ENCODE data around the gene ITGAD.

ITGAD gene

DNA sequence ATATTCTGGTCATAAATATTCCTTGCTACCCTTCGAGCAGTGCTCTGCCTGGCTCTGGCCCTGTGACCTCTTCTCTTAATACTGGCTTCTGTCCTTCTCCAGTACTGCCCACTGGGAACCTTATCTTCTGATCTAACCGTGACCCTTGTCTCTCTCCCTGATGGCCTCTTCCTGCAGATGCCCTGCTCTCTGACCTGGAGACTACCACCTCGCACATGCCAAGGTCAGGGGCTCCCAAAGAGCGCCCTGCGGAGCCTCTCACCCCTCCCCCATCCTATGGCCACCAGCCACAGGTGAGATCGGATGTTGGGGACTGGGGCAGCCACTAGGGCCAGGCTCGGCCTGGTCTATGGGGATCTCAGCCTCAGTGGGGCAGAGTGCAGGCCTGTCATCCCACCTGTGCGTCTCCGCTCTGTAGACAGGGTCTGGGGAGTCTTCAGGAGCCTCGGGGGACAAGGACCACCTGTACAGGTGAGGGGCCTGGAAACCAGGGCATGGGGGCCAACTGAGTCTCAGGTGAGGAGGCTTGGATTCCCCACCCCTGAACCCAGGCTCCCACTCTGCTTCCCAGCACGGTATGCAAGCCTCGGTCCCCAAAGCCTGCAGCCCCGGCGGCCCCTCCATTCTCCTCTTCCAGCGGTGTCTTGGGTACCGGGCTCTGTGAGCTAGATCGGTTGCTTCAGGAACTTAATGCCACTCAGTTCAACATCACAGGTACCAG is 80.3 kb downstream of the ITGAD start:
- FAIRE-seq = no peak
- TF ChIP-seq, protein P1, sequence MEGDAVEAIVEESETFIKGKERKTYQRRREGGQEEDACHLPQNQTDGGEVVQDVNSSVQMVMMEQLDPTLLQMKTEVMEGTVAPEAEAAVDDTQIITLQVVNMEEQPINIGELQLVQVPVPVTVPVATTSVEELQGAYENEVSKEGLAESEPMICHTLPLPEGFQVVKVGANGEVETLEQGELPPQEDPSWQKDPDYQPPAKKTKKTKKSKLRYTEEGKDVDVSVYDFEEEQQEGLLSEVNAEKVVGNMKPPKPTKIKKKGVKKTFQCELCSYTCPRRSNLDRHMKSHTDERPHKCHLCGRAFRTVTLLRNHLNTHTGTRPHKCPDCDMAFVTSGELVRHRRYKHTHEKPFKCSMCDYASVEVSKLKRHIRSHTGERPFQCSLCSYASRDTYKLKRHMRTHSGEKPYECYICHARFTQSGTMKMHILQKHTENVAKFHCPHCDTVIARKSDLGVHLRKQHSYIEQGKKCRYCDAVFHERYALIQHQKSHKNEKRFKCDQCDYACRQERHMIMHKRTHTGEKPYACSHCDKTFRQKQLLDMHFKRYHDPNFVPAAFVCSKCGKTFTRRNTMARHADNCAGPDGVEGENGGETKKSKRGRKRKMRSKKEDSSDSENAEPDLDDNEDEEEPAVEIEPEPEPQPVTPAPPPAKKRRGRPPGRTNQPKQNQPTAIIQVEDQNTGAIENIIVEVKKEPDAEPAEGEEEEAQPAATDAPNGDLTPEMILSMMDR (IDR thresholded peaks at IDR 0.05; ENCODE audit: insufficient read depth, missing control alignments) = no peak
- DNase-seq (ENCODE audit: insufficient read length, low spot score) = no peak

DNA sequence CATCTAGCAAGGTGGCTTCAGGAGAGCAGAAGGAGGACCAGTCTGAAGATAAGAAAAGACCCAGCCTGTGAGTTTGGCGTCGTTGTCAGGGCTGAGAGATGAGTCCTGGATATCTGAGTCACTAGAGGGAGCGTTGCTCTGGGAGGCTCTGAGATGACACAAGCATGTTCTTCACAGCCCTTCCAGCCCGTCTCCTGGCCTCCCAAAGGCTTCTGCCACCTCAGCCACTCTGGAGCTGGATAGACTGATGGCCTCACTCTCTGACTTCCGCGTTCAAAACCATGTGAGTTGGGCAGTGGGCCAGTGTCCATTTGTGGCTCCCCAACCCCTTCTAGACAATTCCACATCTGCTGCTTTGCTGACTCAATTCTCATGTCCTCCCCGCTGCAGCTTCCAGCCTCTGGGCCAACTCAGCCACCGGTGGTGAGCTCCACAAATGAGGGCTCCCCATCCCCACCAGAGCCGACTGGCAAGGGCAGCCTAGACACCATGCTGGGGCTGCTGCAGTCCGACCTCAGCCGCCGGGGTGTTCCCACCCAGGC is 81.1 kb downstream of the ITGAD start:
- FAIRE-seq (no peak), DNase-seq (ENCODE audit: insufficient read length, low spot score) (no peak)

DNA sequence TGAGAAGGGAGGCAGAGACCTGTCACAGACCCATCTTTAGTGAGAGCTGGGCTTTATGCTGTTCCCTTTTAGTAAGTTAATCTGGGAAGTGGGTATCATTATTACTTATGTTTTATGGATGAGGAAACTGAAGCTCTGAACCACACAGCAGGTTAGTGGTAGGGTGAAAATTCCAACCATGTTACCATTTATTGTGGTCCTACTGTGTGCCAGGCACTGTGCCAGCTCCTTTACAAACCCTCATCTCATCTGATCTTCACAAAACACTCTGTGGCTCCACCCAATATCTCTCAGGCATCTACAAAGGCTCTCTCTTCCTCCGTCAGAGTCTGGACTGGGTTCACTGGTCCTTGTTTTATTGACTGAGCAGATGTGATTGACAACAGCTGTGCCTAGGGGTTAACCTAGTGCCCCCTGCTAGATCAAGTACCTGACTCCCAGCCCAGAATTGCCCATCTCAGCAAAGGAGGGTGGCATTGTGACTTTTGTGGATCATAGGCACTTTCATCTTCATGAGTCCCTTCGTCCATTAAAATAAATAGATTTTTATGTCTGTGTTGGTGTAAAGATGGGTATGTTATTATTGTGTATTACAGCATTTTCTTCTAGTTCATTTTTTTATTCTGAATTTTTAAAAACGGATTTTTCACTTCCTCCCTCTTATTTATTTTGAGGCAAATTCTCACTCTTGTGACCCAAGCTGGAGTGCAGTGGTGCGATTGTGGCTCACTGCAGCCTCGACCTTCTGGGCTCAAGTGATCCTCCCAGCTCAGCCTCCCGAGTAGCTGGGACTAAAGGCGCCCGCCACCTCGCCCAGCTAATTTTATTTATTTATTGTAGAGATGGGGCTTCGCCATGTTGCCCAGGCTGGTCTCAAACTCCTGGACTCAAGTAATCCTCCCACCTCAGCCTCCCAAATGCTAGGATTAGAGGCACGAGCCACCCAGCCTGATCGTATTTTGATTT is 81.9 kb downstream of the ITGAD start:
- DNase-seq (ENCODE audit: insufficient read length, low spot score) (no peak), FAIRE-seq (no peak)
- TF ChIP-seq, protein P1 (IDR thresholded peaks at IDR 0.05; ENCODE audit: insufficient read depth, missing control alignments) = no peak

More for the DNA sequence above, 81.1 kb downstream of the ITGAD start:
- TF ChIP-seq, protein P1 (IDR thresholded peaks at IDR 0.05; ENCODE audit: insufficient read depth, missing control alignments) = no peak

DNA sequence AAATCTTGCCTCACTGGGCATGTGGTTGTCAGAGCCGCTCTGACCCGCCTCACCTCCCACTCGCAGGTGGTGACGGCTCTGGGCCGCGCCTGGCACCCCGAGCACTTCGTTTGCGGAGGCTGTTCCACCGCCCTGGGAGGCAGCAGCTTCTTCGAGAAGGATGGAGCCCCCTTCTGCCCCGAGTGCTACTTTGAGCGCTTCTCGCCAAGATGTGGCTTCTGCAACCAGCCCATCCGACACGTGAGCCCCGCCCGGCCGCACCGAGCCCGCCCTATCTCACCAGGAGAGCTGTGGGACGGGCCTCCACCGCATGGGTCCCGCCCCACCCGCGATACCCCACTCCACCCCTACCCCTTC is 82.8 kb downstream of the ITGAD start:
- TF ChIP-seq, protein P1 (IDR thresholded peaks at IDR 0.05; ENCODE audit: insufficient read depth, missing control alignments) = no peak
- FAIRE-seq (no peak), DNase-seq (ENCODE audit: insufficient read length, low spot score) (no peak)
